Mesenchymal stem cell (in vitro differentiated cells and primary cell): ENCODE measurements around the gene MAPK10.

Experiments
- DNase-seq: peaks from one replicate; pipeline ENCODE4 v3.0.0-alpha.2; 2013
- H2AFZ ChIP-seq: one replicate; pipeline ENCODE4 v1.6.1; 2013; ENCODE audit warnings: low read depth, mild to moderate bottlenecking, control low read depth, inconsistent platforms, low read length, moderate library complexity
- H2AK5ac ChIP-seq: 2 replicates; pipeline ENCODE4 v1.6.1; 2013; ENCODE audit warnings: low read length, moderate library complexity, mild to moderate bottlenecking, inconsistent platforms; ENCODE audit not compliant: severe bottlenecking
- H2BK120ac ChIP-seq: one replicate; pipeline ENCODE4 v1.6.1; 2013; ENCODE audit warnings: low read depth, mild to moderate bottlenecking, inconsistent platforms, low read length, moderate library complexity
- H2BK12ac ChIP-seq, 2 experiments: one replicate each; pipeline ENCODE4 v1.6.1; 2013; ENCODE audit warnings: inconsistent platforms in 2 of 2, low read length in 2 of 2, mild to moderate bottlenecking in 2 of 2, moderate library complexity in 2 of 2, control low read depth in 1 of 2
- H2BK15ac ChIP-seq: one replicate; pipeline ENCODE4 v1.6.1; 2013; ENCODE audit warnings: mild to moderate bottlenecking, low read depth, inconsistent platforms; ENCODE audit not compliant: poor library complexity, severe bottlenecking
- H2BK5ac ChIP-seq: 2 replicates; pipeline ENCODE4 v1.6.1; 2013; ENCODE audit warnings: low read depth, mild to moderate bottlenecking, low read length, control low read depth, inconsistent platforms; ENCODE audit not compliant: poor library complexity, severe bottlenecking
- H3K14ac ChIP-seq, 2 experiments: one replicate each; pipeline ENCODE4 v1.6.1; 2013; ENCODE audit warnings: inconsistent platforms in 2 of 2, low read length in 2 of 2, control low read depth in 1 of 2, mild to moderate bottlenecking in 1 of 2, moderate library complexity in 1 of 2
- H3K18ac ChIP-seq, 2 experiments: one replicate each; pipeline ENCODE4 v1.6.1; 2013; ENCODE audit warnings: inconsistent platforms in 2 of 2, low read length in 2 of 2, control low read depth in 1 of 2, low read depth in 1 of 2, mild to moderate bottlenecking in 1 of 2
- H3K23ac ChIP-seq, 2 experiments: one replicate each; pipeline ENCODE4 v1.6.1; 2013; ENCODE audit warnings: inconsistent platforms in 2 of 2, low read length in 2 of 2, mild to moderate bottlenecking in 2 of 2, moderate library complexity in 2 of 2, control low read depth in 1 of 2
- H3K27ac ChIP-seq: 2 replicates; pipeline ENCODE4 v1.5.1; 2013; ENCODE audit warnings: mild to moderate bottlenecking, moderate library complexity, low read length, control low read depth, inconsistent platforms; ENCODE audit not compliant: poor library complexity, severe bottlenecking
- H3K27me3 ChIP-seq, 2 experiments: 2 replicates each; pipeline versions ENCODE4 v1.6.1 to v1.7.0; 2013; ENCODE audit warnings: low read length in 2 of 2, mild to moderate bottlenecking in 2 of 2, moderate library complexity in 2 of 2, control low read depth in 1 of 2, inconsistent platforms in 1 of 2; ENCODE audit not compliant: control insufficient read depth in 1 of 2, insufficient read depth in 1 of 2
- H3K36me3 ChIP-seq, 2 experiments: 2 replicates each; pipeline versions ENCODE4 v1.6.1 to v1.7.0; 2013; ENCODE audit warnings: low read length in 2 of 2, control low read depth in 1 of 2, inconsistent platforms in 1 of 2, low read depth in 1 of 2, mild to moderate bottlenecking in 1 of 2; ENCODE audit not compliant: insufficient read depth in 2 of 2, control insufficient read depth in 1 of 2
- H3K4ac ChIP-seq, 2 experiments: one replicate each; pipeline ENCODE4 v1.6.1; 2013; ENCODE audit warnings: inconsistent platforms in 2 of 2, low read length in 2 of 2, mild to moderate bottlenecking in 2 of 2, moderate library complexity in 2 of 2, control low read depth in 1 of 2, low read depth in 1 of 2
- H3K4me1 ChIP-seq: 2 replicates; pipeline ENCODE4 v1.6.1; 2013; ENCODE audit warnings: low read depth, low read length, control low read depth; ENCODE audit not compliant: control insufficient read depth, insufficient read depth
- H3K4me2 ChIP-seq: 2 replicates; pipeline ENCODE4 v1.6.1; 2013; ENCODE audit warnings: low read length, mild to moderate bottlenecking, inconsistent platforms; ENCODE audit not compliant: poor library complexity, severe bottlenecking
- H3K4me3 ChIP-seq, 2 experiments: 2 replicates each; pipeline versions ENCODE4 v1.5.1 to v1.7.0; 2013; ENCODE audit warnings: low read length in 2 of 2, mild to moderate bottlenecking in 2 of 2, control low read depth in 1 of 2, low read depth in 1 of 2; ENCODE audit not compliant: insufficient read depth in 1 of 2
- H3K79me1 ChIP-seq: replicated peaks from 2 replicates; pipeline ENCODE4 v1.6.1; 2013; ENCODE audit warnings: mild to moderate bottlenecking, control low read depth, low read length, inconsistent platforms; ENCODE audit not compliant: poor library complexity, severe bottlenecking
- H3K9ac ChIP-seq: 2 replicates; pipeline ENCODE4 v1.7.0; 2013; ENCODE audit warnings: mild to moderate bottlenecking, low read length, moderate library complexity
- H3K9me3 ChIP-seq: 2 replicates; pipeline ENCODE4 v1.7.0; 2013; ENCODE audit warnings: mild to moderate bottlenecking, low read length; ENCODE audit not compliant: control insufficient read depth
- H4K8ac ChIP-seq: one replicate; pipeline ENCODE4 v1.6.1; 2013; ENCODE audit warnings: inconsistent platforms, mild to moderate bottlenecking, low read length, moderate library complexity
- H4K91ac ChIP-seq: one replicate; pipeline ENCODE4 v1.6.1; 2013; ENCODE audit warnings: mild to moderate bottlenecking, low read length, inconsistent platforms
- WGBS: methylation state at CpG from one replicate; pipeline ENCODE4 v1.1.7; 2013; ENCODE audit warnings: mixed read lengths; 5-methylcytosine and 5-hydroxymethylcytosine counted together

Gene MAPK10

GRCh38 chr4:86160426-86160825, 199.4 kb downstream of the MAPK10 start:
- H3K4me3 ChIP-seq, result no peak overlapping the region

GRCh38 chr4:86159216-86159615, 200.6 kb downstream of the MAPK10 start:
- Histone ChIP-seq H3K18ac (no peak overlapping the region), H2AK5ac (no peak overlapping the region), H3K9me3 (no peaks in the 10 kb centered on the region), H3K23ac (no peak overlapping the region), H3K27ac (no peak overlapping the region), H3K14ac (no peak overlapping the region), H2BK12ac (no peak overlapping the region), H3K4me2 (no peak overlapping the region), H2AFZ (no peak overlapping the region), H3K4me3 (no peak overlapping the region), H3K79me1 (no peaks in the 10 kb centered on the region), H3K9ac (no peak overlapping the region), H3K4me1 (no peaks in the 10 kb centered on the region), H3K4ac (no peak overlapping the region), H4K91ac (no peak overlapping the region), H2BK15ac (no peak overlapping the region), H2BK120ac (no peak overlapping the region), H3K36me3 (no peaks in the 10 kb centered on the region), H3K27me3 (no peaks in the 10 kb centered on the region), H2BK5ac (no peak overlapping the region), H4K8ac (no peak overlapping the region)
- DNase-seq, result peak; percentile 24
- 100% methylated on average over 2 of the region's 4 CpGs for WGBS

More at GRCh38 chr4:86160426-86160825, 199.4 kb downstream of the MAPK10 start:
- Histone ChIP-seq H3K18ac (no peak overlapping the region), H2AFZ (no peak overlapping the region), H3K27ac (no peak overlapping the region), H2BK5ac (no peak overlapping the region), H4K91ac (no peak overlapping the region), H3K27me3 (no peaks in the 10 kb centered on the region), H2BK12ac (no peak overlapping the region), H2BK15ac (no peak overlapping the region), H3K23ac (no peak overlapping the region), H3K4me1 (no peaks in the 10 kb centered on the region), H3K79me1 (no peaks in the 10 kb centered on the region), H3K9me3 (no peaks in the 10 kb centered on the region), H2BK120ac (no peak overlapping the region), H2AK5ac (no peak overlapping the region), H3K4me2 (no peak overlapping the region), H3K14ac (no peak overlapping the region), H3K9ac (no peak overlapping the region), H4K8ac (no peak overlapping the region), H3K4ac (no peak overlapping the region), H3K36me3 (no peaks in the 10 kb centered on the region)
- no peak for DNase-seq
- WGBS, result no CpG with 5 or more reads among the region's 2 CpGs

GRCh38 chr4:86156531-86156930, 203.3 kb downstream of the MAPK10 start:
- H2BK120ac ChIP-seq, result no peak overlapping the region
- H3K4ac ChIP-seq, result no peak overlapping the region
- no peak overlapping the region for H4K8ac ChIP-seq
- no peak overlapping the region for H3K4me2 ChIP-seq
- no peaks in the 10 kb centered on the region for H3K36me3 ChIP-seq
- no peak overlapping the region for H3K4me3 ChIP-seq
- no peak overlapping the region for H2BK5ac ChIP-seq
- H3K23ac ChIP-seq, result no peak overlapping the region
- H2AFZ ChIP-seq, result no peak overlapping the region
- H2BK15ac ChIP-seq, result no peak overlapping the region
- H3K9ac ChIP-seq, result no peak overlapping the region
- WGBS, result 92% methylated on average over 2 of the region's 2 CpGs
- H2BK12ac ChIP-seq, result no peak overlapping the region
- H3K27ac ChIP-seq, result no peak overlapping the region
- DNase-seq, result no peak
- no peak overlapping the region for H4K91ac ChIP-seq
- H3K79me1 ChIP-seq, result no peaks in the 10 kb centered on the region
- H3K9me3 ChIP-seq, result no peaks in the 10 kb centered on the region
- no peak overlapping the region for H3K18ac ChIP-seq
- H3K4me1 ChIP-seq, result no peaks in the 10 kb centered on the region
- H3K14ac ChIP-seq, result no peak overlapping the region
- H2AK5ac ChIP-seq, result no peak overlapping the region
- H3K27me3 ChIP-seq, result no peaks in the 10 kb centered on the region

- 100% methylated on average over 1 of the region's 4 CpGs for WGBS
- Histone ChIP-seq H3K23ac (no peak overlapping the region), H2BK15ac (no peak overlapping the region)
Measured at GRCh38 chr4:86155766-86156165, 204.1 kb downstream of the MAPK10 start.

More at GRCh38 chr4:86155766-86156165, 204.1 kb downstream of the MAPK10 start:
- no peak overlapping the region for H2BK12ac ChIP-seq
- H3K14ac ChIP-seq, result no peak overlapping the region
- no peaks in the 10 kb centered on the region for H3K79me1 ChIP-seq
- H3K9me3 ChIP-seq, result no peaks in the 10 kb centered on the region
- no peak overlapping the region for H2AFZ ChIP-seq
- no peak overlapping the region for H3K4me3 ChIP-seq
- no peak for DNase-seq
- no peaks in the 10 kb centered on the region for H3K4me1 ChIP-seq
- no peak overlapping the region for H3K27ac ChIP-seq
- no peaks in the 10 kb centered on the region for H3K27me3 ChIP-seq
- no peak overlapping the region for H3K9ac ChIP-seq
- no peak overlapping the region for H3K4ac ChIP-seq
- H3K4me2 ChIP-seq, result no peak overlapping the region
- H2BK5ac ChIP-seq, result no peak overlapping the region
- no peak overlapping the region for H4K91ac ChIP-seq
- no peaks in the 10 kb centered on the region for H3K36me3 ChIP-seq
- H2BK120ac ChIP-seq, result no peak overlapping the region
- H3K18ac ChIP-seq, result no peak overlapping the region
- no peak overlapping the region for H2AK5ac ChIP-seq
- H4K8ac ChIP-seq, result no peak overlapping the region
